Measurements from ENCODE around the gene PROSER2.

The PROSER2 gene

DNA sequence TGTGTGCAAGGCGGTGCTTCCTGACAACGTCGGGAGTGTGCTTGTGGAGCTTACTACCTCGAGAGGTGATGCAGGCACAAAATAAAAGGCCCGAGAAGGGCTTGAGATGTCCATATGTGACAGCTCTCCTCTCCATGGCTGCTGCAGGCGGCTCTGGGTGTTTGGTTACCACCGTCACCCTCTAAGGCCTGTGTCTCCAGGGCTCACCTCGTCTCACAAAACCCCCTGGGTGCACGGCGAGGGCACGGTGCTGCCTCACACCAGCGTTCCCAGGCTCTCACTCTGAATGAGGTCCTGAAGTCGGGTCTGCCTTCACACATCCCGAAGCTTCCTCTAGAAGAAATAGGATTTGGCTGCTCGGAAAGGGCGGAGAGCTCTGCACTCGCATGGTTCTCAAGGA lies 32.9 kb downstream of the PROSER2 start:
- no peak overlapping the region for H3K4me3 Mint-ChIP-seq
- no peak overlapping the region for H3K27ac Mint-ChIP-seq
- H3K4me1 Mint-ChIP-seq = no peaks in the 10 kb centered on the region
- H3K27me3 Mint-ChIP-seq = peaks cover 3% of the 10 kb centered on the region
- H3K9me3 Mint-ChIP-seq = no peaks in the 10 kb centered on the region
- DNase-seq (ENCODE audit: low spot score in 2 of 2) = no peak
- ATAC-seq (ENCODE audit: low read depth) = no peak
- no peaks in the 10 kb centered on the region for H3K36me3 Mint-ChIP-seq

DNA sequence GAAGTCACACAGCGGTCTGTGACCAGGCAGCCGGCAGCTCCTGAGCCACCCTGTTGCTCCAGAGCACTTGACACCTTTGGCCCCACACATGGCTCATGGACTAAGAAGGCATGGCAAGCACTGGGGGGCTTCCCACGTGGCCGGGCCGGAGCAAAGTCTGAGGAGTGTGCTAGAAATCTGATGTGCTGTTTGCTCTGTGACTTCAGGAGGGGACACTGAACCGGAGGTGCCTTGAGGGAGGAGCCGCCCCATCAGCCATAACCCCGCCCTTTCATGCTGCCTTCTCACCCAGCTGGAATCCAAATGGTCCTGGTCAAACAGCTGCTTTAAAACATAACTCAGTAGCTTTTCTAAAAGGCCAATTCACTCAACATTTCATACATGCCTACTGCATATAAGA lies 33.5 kb downstream of the PROSER2 start:
- no peak for DNase-seq (ENCODE audit: low spot score in 2 of 2)

DNA sequence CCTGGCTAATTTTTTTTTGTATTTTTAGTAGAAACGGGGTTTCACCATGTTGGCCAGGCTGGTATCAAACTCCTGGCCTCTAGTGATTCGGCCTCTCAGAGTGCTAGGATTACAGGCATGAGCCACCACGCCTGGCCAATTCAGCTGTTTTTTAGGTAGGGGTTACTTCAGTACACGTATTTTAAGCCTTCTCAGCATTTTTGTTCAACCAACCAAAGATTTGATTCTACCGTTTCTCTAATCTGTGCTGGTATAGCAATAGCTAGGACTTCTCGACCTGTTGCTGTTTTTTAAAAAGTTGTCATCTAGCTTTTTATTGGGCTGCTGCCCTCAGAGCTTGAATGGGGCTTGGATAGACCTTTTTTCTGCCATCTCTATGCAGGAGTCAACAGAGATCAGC lies 34.9 kb downstream of the PROSER2 start:
- no peak overlapping the region for H3K4me3 Mint-ChIP-seq
- DNase-seq (ENCODE audit: low spot score in 2 of 2) (no peak), ATAC-seq (ENCODE audit: low read depth) (no peak)
- H3K4me1 Mint-ChIP-seq = peaks cover under 1% of the 10 kb centered on the region
- H3K36me3 Mint-ChIP-seq = no peaks in the 10 kb centered on the region
- no peak overlapping the region for H3K27ac Mint-ChIP-seq
- peaks cover 3% of the 10 kb centered on the region for H3K27me3 Mint-ChIP-seq
- H3K9me3 Mint-ChIP-seq = no peaks in the 10 kb centered on the region

More for the DNA sequence above, 33.5 kb downstream of the PROSER2 start:
- no peak overlapping the region for H3K4me3 Mint-ChIP-seq
- no peak overlapping the region for H3K27ac Mint-ChIP-seq
- no peaks in the 10 kb centered on the region for H3K9me3 Mint-ChIP-seq
- H3K27me3 Mint-ChIP-seq = peaks cover 3% of the 10 kb centered on the region
- no peaks in the 10 kb centered on the region for H3K36me3 Mint-ChIP-seq
- H3K4me1 Mint-ChIP-seq = no peaks in the 10 kb centered on the region
- no peak for ATAC-seq (ENCODE audit: low read depth)

DNA sequence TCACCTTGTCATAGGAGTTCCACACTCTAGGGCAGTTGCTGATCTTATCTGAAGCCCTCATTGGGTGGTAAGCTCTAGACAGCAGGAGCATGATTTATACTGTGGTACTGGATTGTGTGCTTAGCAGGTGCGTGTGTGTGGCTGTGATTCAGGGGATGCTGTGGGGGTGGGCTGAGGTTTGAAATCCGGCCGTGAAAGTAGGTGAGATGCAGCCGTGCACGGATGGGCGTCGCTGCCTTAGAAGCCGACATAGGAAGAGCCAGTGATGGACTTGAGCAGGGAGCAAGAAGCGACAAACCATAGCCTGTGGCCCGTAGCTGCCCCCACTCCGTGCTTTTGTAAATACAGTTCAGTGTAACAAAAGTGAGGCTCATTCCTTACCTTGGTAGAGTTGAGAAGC lies 38.2 kb downstream of the PROSER2 start:
- DNase-seq (ENCODE audit: low spot score in 2 of 2) (no peak), ATAC-seq (ENCODE audit: low read depth) (no peak)
- H3K9me3 Mint-ChIP-seq = no peaks in the 10 kb centered on the region
- H3K4me3 Mint-ChIP-seq = no peak overlapping the region
- H3K36me3 Mint-ChIP-seq = no peaks in the 10 kb centered on the region
- no peak overlapping the region for H3K27ac Mint-ChIP-seq
- H3K27me3 Mint-ChIP-seq = peaks cover 3% of the 10 kb centered on the region
- peaks cover 12% of the 10 kb centered on the region for H3K4me1 Mint-ChIP-seq

DNA sequence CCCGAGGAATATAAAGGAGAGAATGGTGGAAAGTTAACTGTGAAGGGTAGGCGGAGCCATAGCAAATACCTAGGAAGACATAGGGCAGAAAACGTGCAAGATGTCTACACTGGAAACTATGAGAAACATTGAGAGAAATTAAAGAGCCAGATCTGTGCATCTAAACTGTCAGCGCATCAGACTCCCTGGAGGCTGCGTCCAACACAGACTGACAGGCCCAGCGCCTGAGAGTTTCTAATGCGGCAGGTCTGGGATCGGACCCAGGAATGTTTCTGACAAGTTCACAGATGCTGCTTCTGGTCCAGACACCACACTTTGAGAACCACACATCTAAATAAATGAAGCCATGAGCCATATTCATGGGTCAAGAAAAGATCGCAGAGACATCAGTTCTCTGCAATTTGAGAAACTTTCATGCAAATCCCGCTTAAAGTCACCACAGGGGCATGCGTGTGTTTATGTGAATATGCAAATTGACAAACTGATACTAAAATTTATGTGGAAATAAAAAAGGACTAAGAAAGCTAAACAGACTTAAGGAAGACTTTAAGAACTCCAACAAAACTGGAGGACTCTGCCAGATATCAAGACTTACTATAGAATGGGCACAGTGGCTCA lies 38.8 kb downstream of the PROSER2 start:
- H3K4me3 Mint-ChIP-seq = no peak overlapping the region
- DNase-seq (ENCODE audit: low spot score in 2 of 2) = no peak
- H3K27me3 Mint-ChIP-seq = peaks cover 3% of the 10 kb centered on the region
- no peaks in the 10 kb centered on the region for H3K9me3 Mint-ChIP-seq
- no peaks in the 10 kb centered on the region for H3K36me3 Mint-ChIP-seq
- ATAC-seq (ENCODE audit: low read depth) = no peak
- H3K27ac Mint-ChIP-seq = no peak overlapping the region
- peaks cover 12% of the 10 kb centered on the region for H3K4me1 Mint-ChIP-seq

DNA sequence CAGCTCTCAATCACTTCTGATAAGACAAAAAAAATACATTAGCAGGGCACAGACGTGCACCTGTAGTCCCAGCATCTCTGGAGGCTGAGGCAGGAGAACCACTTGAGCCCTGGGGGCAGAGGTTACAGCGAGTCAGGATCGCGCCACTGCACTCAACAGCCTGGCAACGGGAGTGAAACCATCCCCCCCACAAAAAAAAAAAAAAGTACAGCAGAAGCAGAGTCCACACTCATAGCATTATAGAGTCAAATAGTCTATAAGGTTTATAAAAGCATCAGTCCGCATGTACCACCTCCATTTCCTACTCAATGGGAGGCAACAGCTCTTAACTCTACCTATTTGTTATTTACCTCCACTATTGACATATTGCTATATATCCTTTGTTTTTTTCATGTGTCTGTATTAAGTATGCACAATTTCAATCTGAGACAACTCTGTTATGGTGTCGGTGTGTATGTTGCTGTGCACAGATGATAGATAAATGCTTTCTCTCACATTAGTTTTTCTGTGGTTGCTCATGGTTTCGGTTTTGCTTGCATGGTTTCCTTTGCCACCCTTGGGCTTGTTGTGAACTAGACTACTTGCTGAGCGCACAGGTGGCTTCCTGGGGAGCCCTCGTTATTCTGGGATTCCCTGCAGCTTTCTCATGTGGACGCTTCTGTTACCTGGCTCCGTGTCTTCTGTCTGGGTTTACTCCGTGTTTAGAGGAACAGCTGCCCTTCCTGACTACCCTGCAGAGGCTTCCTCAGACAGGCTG lies 40.4 kb downstream of the PROSER2 start:
- ATAC-seq (ENCODE audit: low read depth) = peak; percentile 86
- Mint-ChIP-seq H3K4me3 (peak overlapping the region; percentile 73), H3K9me3 (no peaks in the 10 kb centered on the region), H3K27me3 (peaks cover 2% of the 10 kb centered on the region), H3K4me1 (peaks cover 12% of the 10 kb centered on the region), H3K27ac (peak overlapping the region; percentile 12), H3K36me3 (no peaks in the 10 kb centered on the region)
- peak in 1 of 2 donors; percentile 12 for DNase-seq (ENCODE audit: low spot score in 2 of 2)

DNA sequence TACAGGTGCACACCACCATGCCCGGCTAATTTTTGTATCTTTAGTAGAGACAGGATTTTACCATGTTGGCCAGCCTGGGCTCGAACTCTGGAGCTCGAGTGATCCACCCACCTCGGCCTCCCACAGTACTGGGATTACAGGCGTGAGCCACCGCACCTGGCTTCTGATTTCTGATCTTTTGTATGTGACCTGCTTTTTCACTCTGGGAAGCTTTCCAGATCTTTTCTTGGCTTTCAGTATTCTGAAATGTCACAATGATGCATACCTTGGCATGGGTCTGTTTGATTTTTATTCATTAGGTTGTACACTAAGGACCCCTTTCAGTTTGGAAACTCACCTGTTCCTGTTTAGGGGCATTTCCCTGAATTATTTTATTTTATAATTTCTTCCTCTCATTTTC lies 41.6 kb downstream of the PROSER2 start:
- Mint-ChIP-seq H3K9me3 (no peaks in the 10 kb centered on the region), H3K36me3 (no peaks in the 10 kb centered on the region), H3K4me3 (no peak overlapping the region), H3K27ac (no peak overlapping the region), H3K27me3 (peaks cover 2% of the 10 kb centered on the region), H3K4me1 (peaks cover 12% of the 10 kb centered on the region)
- DNase-seq (ENCODE audit: low spot score in 2 of 2) (no peak), ATAC-seq (ENCODE audit: low read depth) (no peak)

DNA sequence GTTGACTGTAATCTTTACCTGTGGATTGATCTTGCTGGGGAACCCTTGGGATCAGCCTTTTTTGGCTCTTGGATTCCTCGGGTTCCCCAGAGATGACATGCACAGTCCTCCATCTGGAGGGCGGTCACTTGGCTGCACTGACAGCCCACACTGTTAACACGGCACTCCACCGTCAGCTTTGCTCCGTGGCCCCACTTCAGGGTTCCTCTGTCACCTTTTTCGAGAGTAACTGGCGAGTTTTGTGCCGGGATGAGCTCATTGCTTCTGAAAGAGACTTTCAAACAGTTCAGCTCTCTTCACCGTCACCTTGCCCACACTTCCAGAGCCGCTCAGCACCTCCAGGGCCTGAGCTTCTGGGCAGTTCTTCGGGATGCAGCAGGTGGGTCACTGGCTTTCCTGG lies 42.4 kb downstream of the PROSER2 start:
- Mint-ChIP-seq H3K9me3 (no peaks in the 10 kb centered on the region), H3K36me3 (no peaks in the 10 kb centered on the region), H3K27me3 (no peaks in the 10 kb centered on the region), H3K4me3 (no peak overlapping the region), H3K4me1 (peaks cover 12% of the 10 kb centered on the region), H3K27ac (no peak overlapping the region)
- ATAC-seq (ENCODE audit: low read depth) (no peak), DNase-seq (ENCODE audit: low spot score in 2 of 2) (no peak)

DNA sequence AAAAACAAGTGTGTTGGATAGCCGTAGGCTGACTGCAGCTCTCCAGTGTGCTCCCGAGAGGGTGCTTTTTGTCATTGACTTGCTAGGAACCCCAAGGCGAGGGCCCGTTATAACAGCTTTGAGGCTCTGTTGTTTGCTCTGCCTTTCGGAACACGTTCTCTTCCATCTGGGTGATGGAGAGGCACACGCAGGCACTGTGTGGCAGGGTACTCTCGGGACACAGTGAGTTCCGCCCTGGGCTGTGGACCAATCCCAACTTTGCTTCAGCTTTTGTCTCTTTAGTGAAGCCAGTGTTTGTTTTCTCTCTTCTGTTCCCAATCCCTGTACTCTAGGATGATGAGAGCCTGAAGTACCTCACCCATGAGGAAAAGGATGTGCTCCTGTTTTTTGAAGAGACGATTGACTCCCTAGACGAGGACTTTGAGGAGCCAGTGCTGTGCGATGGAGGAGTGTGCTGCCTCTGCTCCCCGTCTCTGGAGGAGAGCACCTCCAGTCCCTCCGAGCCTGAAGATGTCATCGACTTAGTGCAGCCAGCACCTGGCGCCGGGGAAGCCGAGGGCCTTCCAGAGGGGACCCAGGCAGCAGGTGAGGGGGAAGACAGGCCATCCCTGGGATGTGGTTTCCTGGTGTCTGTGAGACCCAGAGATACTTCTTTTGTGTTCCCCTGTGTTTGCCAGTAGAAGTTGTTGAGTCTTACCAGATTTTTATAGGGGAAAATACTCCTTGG lies 43.2 kb downstream of the PROSER2 start:
- no peaks in the 10 kb centered on the region for H3K9me3 Mint-ChIP-seq
- DNase-seq (ENCODE audit: low spot score in 2 of 2) (no peak), ATAC-seq (ENCODE audit: low read depth) (no peak)
- no peak overlapping the region for H3K4me3 Mint-ChIP-seq
- H3K27ac Mint-ChIP-seq = no peak overlapping the region
- H3K36me3 Mint-ChIP-seq = no peaks in the 10 kb centered on the region
- H3K4me1 Mint-ChIP-seq = peaks cover 14% of the 10 kb centered on the region
- H3K27me3 Mint-ChIP-seq = no peaks in the 10 kb centered on the region

DNA sequence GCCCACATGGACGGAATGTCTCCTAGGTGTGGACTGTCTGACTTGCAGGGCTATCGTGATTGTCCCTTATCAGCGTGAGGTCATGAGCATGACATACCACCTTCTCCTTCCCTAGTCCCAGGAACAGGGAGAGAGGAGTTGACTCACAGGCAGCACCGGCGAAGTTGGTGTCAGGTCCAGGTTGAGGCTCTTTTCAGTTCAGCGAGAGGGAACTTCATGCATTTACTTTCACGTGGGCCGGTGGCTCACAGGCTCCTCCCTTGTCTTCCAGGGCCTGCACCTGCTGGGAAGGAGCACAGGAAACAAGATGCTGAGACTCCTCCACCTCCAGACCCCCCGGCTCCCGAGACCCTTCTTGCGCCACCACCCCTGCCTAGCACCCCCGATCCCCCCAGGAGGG lies 46.1 kb downstream of the PROSER2 start:
- Mint-ChIP-seq H3K36me3 (no peaks in the 10 kb centered on the region), H3K9me3 (no peaks in the 10 kb centered on the region), H3K27me3 (peaks cover 4% of the 10 kb centered on the region), H3K4me3 (no peak overlapping the region), H3K27ac (no peak overlapping the region), H3K4me1 (peaks cover 4% of the 10 kb centered on the region)
- DNase-seq (ENCODE audit: low spot score in 2 of 2) = no peak
- ATAC-seq (ENCODE audit: low read depth) = no peak

DNA sequence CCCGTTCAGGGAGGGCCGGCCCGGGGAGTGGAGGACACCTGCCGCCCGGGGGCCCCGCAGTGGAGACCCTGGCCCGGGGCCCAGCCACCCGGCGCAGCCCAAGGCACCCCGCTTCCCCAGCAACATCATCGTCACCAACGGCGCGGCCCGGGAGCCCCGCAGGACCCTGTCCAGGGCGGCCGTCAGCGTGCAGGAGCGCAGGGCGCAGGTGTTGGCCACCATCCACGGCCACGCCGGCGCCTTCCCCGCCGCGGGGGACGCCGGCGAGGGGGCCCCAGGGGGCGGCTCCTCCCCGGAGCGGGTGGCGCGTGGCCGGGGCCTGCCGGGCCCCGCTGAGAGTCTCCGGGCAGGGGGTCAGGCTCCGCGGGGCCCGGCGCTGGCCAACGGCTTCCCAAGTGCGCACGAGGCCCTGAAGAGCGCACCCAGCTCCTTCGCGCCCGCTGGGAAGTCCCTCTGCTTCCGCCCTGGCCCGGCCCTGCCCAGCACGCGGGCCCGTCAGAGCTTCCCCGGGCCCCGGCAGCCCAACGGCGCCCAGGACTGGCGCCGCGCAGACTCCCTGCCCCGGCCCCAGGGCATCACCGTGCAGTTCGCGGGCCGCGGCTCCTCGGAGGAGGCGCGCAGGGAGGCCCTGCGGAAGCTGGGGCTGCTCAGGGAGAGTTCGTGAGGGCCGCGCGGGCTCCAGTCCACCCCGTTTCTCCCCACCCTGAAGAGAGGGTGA lies 46.7 kb downstream of the PROSER2 start:
- H3K27me3 Mint-ChIP-seq = peaks cover 4% of the 10 kb centered on the region
- H3K36me3 Mint-ChIP-seq = no peaks in the 10 kb centered on the region
- peaks cover 3% of the 10 kb centered on the region for H3K4me1 Mint-ChIP-seq
- ATAC-seq (ENCODE audit: low read depth) (no peak), DNase-seq (ENCODE audit: low spot score in 2 of 2) (no peak)
- H3K9me3 Mint-ChIP-seq = no peaks in the 10 kb centered on the region
- no peak overlapping the region for H3K4me3 Mint-ChIP-seq
- H3K27ac Mint-ChIP-seq = no peak overlapping the region

DNA sequence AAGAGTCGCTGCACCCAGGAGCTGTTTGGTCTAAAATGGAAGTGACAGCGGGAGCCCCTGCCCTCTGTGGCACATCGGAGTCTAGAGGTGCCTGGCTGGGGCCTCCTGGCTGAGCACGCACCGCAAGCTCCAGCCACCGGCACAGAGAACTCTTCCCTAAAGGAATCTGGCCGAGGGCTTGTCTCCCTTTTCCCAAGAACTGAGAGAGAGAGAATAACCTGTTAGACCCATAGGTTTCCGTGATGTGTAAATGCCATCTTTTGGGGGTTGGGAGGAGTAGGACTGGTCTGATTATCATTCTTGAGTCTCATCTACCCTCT lies 47.3 kb downstream of the PROSER2 start:
- Mint-ChIP-seq H3K9me3 (no peaks in the 10 kb centered on the region), H3K4me1 (peaks cover 3% of the 10 kb centered on the region), H3K4me3 (no peak overlapping the region), H3K27me3 (peaks cover 4% of the 10 kb centered on the region), H3K36me3 (no peaks in the 10 kb centered on the region), H3K27ac (no peak overlapping the region)
- DNase-seq (ENCODE audit: low spot score in 2 of 2) (no peak), ATAC-seq (ENCODE audit: low read depth) (no peak)

DNA sequence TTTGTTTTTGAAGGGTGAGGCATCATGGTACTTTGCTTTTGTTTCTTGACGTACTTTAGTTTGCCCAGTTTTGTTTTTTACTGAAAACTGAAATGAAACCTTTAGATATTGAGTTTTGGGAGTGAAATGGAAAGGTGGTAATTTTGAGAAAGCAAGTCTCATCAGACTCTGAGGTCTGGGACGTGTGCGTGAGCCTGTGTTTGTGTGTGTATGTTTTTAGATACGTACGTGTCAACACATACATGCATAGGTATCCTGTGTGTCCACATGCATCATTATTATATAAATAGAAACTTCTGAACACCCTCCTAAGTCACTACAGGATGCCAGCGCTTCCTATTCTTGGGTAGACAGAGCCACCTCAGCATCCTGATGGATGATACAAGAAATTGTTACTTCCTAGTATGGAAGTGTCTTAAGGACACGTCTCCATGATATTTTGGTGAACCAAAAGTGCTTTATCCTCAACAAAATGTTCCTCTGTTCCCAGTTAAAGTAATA lies 47.8 kb downstream of the PROSER2 start:
- H3K4me3 Mint-ChIP-seq = no peak overlapping the region
- no peak for ATAC-seq (ENCODE audit: low read depth)
- peaks cover 3% of the 10 kb centered on the region for H3K4me1 Mint-ChIP-seq

DNA sequence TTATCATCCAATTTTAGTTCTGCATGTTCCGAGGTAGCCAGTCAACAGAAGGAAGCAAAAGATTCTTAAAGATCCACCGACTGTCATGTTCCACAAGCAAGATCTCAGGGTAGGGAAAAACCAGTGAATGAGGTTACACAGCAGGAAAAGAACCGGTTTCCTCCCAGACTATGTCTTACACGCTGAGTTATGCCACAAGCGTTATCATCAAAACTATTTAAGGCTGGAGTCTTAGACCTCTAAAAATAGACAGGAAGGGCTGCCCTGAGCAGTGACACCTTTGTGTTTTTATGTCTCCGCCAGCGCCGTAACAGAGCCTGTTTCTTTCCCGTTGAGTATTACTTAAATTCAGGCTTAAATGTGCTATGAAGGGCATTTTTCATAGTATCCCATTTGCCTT lies 48.3 kb downstream of the PROSER2 start:
- no peaks in the 10 kb centered on the region for H3K9me3 Mint-ChIP-seq
- H3K27me3 Mint-ChIP-seq = peaks cover 4% of the 10 kb centered on the region
- peaks cover 3% of the 10 kb centered on the region for H3K4me1 Mint-ChIP-seq
- ATAC-seq (ENCODE audit: low read depth) = no peak
- DNase-seq (ENCODE audit: low spot score in 2 of 2) = no peak
- H3K27ac Mint-ChIP-seq = no peak overlapping the region
- H3K4me3 Mint-ChIP-seq = no peak overlapping the region
- no peaks in the 10 kb centered on the region for H3K36me3 Mint-ChIP-seq

More for the DNA sequence above, 47.8 kb downstream of the PROSER2 start:
- Mint-ChIP-seq H3K36me3 (no peaks in the 10 kb centered on the region), H3K9me3 (no peaks in the 10 kb centered on the region), H3K27ac (no peak overlapping the region), H3K27me3 (peaks cover 4% of the 10 kb centered on the region)
- DNase-seq (ENCODE audit: low spot score in 2 of 2) = no peak

All from memory B cell (primary cell).